NCI-H446 (cell line): Measurements from ENCODE around the gene PXMP2.

ENCODE experiments used
- DNase-seq, 2 experiments: peaks; one replicate each; lab custom pipeline; 2025; lab: John Stamatoyannopoulos, UW

Gene PXMP2

DNA sequence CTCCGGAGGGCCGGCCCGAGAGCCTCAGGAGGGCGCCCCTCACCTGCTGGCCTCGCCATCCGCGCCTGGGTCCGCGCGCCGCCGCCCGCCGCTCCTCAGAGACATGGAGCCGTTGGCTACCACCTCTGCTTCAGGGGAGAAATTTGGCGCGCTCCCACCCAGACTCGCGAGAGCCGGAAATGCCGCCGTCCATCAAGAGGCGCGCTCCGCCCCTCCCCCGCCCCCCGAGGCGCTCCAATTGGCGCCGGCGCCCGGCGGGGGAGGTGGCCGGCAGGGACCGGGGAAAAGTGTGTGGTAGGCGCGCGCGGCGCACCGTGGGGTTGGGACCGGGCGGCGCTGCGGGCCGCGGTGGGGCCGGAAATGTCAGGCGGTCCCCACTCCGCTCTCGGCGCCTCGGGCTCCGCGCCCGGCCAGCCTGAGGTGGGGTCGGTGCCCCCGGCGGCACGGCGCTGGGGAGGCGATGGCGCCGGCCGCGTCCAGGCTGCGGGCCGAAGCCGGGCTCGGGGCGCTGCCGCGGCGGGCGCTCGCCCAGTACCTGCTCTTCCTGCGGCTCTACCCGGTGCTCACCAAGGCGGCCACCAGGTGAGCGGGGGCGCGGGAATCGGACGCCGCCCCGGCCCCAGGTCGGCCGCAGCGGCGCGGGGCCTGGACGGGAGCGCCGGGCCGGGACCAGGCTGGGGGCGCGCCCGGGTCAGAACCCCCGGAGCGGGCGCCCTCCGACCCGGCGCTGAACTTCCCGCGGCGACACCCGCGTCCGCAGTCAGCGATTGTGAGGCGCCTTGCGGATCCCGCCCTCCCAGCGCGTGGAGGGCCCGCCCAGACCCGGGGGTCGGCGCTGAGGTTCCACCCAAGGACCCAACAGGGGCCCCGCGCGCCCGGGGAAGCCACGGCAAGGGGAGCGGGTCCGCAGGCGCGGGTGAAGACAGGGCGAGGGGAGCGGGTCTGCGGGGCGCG is at the start of gene PXMP2, which contains the start of gene POLE:
Gene PXMP2 (plus strand): TSS at position 377 of the 954 bp plus-strand sequence. CDS start 84 bp downstream, at position 461.
Gene POLE (minus strand): TSS at position 132 of the 954 bp plus-strand sequence. CDS start 27 bp downstream, at position 105.
- peak; percentile 87 to 98 for DNase-seq

DNA sequence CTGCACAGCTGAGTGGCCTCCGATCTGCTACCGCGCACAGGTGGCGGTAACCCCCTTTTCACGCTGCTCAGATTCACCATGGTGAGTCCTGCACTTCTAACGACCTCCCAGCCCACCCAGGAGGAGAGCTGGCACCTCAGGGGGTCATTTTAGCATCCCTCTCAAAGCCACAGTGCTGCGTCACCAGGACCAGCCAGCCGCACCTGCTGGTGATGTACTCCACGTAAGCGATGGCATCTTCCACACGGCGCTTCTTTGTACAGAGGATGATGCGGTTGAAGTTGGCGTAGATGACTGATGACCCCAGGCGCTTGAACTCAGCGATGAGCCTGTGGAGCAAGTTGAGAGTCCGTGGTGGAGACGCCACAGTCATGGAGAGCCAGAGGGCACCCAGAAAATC is 49.6 kb upstream of the PXMP2 start:
- no peak for DNase-seq

DNA sequence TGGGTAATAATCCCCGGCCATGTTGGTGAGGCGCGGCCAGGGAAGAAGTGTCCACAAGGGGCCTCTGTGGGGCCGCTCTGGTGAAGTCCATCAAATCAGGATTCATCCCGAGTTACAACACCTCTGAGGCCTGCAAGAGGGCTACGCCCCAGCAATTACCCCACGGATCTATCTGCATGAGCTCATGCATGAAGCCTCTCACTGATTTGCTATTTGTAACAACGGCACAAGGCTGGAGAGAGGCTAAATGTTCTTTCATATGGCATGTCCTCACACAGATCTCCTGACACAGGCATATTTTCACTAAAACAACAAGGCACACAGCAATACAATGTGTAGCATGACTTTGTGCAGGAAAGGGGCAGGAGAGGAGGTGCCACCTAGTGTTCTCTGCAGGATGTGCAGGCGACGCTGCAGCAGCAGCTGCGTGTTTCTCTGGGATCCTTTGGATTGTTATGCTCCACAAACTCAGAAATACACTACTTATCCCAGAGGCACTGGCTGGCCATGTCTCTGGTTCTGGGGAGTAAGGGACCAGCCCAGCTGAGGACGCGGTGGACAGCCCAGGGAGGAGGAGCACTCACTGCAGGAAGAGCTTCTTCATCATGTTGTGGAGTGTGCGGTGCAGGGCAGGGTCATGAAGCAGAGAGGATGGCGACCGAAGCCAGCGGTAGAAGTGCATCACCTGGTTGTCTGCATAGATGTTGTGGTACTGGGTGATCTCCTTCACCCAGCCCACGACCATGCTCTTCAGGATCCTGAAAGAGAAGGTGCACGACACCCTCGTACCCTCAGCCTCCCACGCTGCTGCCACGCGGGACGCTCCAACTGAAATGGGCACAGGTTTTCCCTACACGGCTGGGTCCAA is 48.6 kb upstream of the PXMP2 start:
- DNase-seq = no peak

DNA sequence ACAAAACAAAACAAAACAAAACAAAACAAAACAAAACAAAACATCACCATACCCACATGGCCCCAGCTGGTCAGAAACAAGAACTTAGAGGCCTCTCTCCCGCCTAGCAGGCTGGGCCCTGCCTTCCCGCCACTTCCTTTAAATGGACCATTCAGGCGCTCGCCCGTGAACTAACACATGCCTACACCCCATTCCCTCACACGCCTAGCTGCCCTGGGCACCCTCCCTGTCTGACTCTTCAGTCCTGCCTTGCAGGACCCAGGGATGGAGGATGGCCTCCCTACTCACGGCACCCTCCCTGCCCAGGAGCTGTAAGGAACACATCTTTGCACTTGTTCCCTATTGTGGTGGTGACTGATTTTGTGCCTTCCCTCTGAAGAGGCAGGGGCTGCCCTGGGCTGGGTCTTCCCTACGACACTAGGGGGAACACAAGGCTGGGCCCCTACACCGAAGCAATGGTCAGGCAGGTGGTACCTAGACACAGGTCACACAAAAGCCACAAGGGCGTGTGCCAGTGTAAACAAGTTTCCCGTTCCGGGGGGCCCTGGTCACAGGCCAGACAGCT is 47.3 kb upstream of the PXMP2 start:
- no peak for DNase-seq

DNA sequence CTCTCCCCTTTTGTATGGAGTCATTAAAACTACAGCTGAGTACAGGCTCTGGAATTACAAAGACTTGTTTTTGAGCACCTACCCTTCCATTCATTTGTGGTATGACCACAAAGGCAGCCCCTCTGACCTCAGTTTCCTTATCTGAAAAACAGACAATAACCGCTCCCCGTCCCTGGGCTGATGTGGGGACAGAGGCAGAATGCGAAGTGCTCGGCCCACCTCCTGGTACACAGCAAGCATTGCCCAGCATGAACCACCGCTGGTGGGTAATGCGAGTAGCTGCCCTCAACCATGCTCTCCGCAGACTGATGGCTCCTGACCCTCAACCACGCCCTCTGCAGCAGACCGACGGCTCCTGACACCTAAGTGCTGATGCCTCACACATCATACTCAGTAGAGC is 46.5 kb upstream of the PXMP2 start:
- no peak for DNase-seq

DNA sequence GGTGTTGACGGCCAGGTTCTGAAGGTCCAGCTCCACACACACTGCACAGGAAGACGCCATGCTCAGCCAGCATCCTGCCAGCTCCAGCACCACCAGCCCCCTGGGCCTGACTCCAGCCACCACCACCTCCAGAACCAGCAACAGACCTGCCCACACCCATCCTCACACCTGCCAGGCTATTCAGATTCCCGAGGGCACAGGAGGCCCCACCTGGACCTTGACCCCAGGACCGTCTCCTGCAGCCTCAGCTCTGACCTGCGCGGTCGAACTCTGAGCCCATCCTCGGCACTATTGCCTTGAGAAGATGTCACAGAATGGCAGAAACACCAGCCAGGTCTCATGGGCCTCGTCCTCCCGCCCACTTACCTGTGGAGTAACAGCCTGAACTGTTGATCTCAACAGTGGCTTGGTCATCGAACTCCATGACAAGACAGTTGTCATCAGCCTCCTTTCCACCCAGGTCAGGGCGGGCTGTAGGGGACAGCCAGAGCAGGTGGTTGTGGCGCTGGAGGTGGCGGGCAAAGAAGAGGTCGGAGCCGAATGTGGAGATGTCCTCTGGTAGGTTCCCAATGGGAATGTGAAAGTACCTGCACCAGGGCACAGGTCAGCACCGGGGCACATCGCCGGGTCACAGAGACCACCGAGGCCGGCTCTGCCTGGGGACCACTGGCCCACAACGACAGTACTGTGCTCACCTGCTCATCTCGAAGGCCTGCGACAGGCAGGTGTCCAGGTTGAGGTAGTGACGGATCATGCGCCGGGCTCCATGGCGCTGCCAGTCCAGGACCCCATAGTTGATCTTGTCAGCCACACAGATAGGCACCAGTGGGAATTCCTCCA is 45.4 kb upstream of the PXMP2 start:
- no peak for DNase-seq

DNA sequence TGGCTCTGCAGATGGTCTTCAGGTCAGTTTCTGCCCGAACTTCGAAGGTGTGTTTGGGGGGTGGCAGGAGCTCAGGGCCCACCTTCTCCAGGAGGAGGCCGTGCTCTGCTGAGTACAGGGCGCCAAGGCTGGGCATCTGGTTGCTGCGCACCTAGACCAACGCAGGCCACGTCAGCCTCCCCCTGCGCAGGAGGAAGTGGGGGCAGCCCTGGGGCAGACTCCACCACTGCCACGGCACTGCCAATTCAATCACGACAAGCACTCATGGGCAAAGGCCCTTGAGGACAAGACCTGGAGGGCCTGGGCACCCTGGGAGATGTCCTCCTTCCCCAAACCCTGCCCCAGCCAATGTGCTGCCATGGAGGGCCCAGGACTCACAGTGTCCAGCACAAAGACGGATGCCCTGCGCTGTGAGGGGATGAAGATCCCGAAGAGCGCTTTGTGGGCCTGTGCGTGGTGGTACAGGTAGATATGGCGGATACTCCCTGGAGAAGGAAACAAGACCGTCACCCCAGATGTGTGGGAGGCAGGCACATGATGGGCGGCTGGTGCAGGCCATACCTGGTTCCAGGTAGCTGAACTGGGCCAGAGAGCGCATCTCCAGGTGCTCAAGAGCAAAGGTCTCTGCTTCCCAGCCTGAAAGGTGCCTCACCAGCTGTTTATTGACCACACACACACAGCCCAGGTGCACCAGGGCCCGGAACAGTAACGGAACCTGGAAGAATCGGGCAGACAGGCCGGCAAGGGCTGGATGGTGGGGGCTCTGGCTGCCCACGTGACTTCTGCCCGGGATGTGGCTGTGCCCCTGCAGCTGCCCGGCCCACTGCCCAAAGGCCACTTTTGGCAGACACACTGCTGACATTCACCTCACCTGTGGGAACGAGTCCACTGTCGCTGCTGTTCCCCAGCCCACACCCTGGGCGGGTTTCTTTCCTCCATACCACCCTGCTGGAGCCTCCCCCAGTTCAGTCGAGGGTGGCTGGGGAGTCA is 44.2 kb upstream of the PXMP2 start:
- DNase-seq = no peak

DNA sequence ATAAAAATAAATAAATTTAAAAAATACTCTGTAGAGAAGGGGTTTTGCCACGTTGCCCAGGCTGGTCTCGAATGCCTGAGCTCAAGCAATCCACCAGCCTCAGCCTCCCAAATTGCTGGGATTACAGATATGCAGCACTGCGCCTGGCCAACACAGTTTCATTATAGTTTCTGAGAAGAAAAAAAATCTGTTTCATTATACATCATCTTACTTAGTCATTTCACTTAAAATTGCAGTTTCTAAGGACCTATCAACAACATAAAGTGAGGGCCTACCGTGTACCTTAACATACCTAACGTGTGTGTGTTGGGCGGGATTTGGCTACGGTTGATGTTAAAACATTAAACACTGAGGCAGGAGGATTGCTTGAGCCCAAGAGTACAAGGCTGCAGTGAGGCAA is 40.5 kb upstream of the PXMP2 start:
- DNase-seq = no peak

DNA sequence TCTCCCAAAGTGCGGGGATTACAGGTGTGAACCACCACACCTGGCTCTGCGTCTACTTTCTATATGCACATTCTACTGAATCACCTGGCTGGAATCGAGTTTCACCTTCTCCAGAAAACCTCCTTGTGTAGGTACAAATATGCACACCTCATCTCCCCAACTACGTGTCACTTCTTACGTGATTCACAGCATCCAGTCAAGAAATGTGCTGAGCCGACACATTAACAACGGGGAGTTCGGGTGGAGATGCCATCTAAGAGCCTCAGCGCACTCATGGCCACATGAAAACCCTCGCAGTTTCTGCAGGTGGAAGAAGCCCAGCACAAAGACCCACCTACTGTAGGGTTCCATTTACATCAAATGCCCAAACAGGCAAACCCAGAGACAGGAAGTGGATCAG is 39.5 kb upstream of the PXMP2 start:
- DNase-seq = no peak

DNA sequence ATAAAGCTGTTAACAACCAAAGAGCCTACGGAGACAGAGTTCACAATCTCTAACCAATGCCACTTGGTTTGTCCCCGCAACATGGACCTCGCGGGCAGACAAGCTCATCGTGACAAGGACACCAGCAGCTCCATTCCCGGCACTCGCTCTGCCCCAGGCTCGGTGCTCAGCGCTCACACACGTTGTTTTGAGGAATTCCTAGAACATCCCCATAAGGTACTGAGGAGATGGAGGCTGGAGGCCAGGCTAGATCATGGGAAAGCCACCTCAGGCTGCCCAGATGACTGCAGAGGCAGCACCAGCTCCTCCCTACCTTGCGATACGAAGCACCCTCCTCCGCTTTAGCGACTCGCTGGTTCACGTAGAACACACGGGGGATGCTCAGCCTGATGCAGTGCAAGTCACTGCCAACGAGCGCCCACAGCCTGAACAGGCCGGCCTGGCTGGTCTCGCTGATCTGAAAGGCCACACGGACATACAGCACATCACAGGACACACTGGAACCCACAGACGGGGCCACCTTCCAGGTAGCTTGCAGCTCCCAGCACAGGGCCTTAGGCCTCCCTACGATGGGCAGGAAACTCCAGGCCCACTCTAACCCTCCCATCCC is 38.7 kb upstream of the PXMP2 start:
- DNase-seq = no peak

DNA sequence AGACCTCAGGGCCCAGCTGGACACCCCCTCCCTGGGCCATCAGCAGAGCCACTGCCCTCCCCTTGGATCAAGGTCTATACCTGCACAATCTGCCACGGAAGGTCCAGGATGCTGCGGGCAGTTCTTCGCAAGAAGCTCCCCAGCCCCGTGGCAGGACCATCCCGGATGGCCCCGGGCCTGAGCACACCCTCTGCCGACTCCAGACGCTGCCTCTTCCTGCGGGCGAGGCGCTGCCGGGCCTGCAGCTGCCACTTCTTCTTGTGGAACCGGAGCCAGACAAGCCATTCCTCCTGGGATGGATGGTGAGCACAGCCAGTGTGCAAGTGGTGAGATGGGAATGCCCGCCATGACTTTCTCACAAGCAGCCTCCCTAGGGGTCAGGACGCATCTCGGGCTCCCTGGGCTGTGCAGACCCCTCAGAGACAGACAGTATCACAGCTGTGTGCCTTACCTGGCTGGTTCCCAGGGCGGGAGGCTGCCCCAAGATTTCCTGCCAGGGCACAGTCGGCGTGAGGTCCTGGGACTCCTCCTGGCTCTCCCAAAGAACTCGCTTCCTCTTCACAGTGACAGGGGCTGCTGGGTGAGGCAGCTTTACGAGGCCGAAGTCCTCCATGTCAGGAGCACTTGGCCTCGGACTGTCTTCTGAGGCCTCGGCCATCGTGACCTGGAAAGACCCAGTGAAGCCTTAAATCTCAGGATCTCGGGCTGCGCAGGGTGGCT is 38.0 kb upstream of the PXMP2 start:
- DNase-seq = no peak

DNA sequence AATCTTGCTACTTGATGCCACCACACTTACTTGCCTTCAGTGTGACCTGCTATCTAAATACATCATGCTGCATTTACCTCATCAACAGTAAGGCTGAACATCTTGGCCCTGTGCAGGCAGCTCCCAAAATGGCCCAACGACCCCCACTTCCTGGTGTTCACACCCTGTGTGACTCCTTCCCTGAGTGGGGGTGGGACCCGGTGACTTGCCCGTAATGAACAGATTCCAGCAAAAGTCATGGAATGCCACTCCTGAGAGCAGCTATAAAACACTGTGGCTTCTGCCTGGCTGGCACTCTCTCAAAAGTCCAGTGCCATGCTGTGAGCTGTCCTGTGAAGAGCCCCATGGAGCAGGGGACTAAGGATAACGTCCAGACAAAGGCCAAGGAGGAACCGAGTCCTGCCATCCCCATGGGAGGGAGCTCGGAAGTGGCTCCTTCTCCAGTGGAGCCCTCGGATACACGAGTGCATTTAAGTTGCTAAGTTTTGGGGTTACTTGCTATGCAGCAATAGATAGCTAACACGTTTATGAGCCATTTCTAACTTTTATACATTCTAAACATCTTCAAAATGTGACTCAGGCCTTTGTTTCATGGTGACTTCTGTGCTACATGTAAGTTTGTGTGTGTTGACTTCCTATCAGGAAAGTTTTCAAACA is 35.8 kb upstream of the PXMP2 start:
- no peak for DNase-seq

DNA sequence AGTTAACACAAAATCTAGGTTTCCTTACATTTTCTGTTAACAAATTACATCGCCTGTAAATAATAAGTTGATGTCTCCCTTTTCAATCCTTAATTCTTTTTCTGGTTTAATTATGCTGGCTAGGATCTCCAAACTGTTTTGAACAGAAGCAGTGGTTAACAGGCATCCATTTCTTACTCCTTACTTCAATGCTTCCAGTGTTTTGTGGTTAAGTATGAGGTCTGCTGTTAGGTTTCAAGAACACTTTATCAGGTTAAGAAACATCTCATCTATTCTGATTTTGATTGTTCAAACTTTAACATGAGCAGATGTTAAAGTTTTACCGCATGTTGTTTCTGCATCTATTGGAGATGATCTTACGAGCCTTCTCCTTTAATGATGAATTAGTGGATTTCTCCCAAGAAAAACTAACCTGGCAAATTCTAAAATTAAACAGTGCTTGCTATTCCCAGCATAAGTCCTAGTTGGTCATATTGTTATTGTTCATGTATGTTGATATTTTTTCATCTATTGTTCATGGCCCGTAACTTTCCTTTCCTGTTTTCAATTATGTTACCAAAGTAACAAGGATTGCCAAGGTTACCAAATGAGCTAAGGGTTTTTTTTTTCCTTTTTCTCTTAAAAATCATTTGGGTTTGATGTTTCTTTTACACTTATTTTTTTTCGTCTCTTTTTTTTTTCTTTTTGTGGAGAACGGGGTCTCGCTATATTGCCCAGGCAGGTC is 33.7 kb upstream of the PXMP2 start:
- no peak for DNase-seq

DNA sequence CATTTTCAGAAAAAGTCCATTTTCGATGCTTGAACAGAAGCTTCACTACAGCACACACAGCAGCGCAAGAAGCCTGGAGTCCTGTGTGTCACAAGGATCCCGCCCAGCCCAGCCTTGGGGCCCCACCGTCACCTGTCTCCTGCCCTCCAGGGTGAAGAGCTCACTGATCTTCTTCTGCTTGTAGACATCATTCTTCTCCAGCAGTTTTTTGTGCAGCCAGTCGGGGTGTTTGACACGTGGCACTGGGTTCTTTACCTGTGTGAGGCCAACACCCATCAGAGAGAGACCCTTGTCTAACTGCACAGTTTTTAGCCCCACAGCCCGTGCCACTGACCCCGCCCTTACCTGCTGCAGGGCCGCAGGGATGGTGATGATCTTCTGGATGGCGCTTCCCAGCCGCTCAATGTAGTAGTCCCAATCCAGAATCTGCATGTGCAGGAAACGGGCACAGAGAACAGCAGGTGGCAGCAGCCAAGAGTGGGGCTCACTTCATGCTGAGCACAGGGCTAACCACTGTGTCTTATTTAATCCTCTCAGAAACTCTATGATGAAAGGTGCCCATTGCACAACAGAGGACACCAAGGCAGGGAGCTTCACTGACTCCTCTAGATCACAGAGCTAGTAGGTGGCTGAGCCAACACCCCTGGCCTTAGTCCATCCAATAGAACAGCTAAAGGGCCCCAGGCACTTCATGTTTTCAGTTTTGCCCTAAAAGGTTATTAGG is 30.2 kb upstream of the PXMP2 start:
- no peak for DNase-seq

DNA sequence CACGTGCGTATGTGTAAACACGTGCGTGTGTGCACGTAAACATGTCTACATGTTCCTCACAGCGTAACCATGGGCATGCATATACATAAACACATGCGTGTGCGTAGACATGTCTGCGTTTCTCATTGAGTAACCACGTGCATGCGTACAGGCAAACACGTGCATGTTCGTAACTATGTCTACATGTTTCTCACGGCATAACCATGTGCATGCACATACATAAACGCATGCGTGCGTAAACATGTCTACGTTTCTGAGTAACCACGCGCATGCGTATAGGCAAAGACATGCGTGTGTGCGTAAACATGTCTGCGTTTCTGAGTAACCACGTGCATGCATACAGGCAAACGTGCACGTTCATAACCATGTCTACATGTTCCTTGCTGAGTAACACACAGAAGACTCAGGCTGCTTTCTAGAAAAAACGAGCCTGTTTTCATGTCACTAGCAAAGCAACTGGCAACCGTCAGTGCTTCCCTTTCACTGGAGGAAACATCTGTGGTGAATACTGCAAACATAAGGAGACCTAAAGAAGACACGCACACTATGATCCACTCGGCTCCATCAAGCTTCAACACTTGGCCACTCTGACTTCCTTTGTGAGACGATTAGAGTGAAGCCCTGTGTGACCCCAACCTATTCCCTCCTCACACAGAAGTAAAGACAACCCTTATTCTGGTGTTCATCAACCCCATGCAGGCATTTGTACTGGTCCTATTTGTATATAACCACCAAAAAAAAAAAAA is 29.1 kb upstream of the PXMP2 start:
- DNase-seq = no peak

DNA sequence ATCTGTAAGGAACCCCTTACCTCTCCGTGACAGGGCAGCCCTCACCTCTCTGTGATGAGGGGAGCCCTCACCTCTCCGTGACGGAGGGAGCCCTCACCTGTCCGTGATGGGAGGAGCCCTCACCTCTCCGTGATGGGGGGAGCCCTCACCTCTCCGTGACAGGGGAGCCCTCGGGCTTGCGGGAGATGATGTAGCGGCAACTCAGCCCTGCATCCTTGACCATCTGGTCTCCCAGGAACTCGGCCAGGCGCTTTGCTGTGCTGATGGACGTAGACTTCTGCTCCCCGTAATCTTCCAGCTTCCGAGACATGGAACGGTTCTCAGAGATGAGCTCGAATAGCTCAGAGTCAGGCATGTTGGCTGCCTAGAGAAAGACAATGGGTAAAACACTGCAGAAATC is 28.2 kb upstream of the PXMP2 start:
- no peak for DNase-seq

DNA sequence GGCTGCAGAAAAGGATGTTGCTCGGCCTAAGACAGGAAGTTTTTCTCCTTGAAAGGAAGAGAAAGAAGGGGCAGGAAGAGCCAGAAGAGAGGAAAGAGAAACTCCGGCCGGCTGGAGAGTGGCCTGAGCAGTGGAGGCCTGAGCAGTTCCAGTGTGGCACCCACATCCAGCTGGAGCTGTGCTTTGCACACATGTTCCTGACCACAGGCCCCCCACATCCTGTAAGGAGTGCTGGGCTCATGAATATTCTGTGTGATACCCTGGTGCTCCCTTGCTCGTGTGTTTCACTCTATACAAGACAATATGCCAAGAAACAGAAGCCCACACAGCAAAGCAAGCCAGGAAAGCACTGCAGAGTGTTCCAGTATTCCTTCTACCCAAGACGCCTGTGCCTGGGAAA is 27.3 kb upstream of the PXMP2 start:
- DNase-seq = no peak
